Peyer's patch (tissue), 4 donors: ENCODE measurements around the gene PRR16.

Source experiments
- CTCF ChIP-seq, 6 experiments: fragments of 450-650 bp in 4 of 6; fragments of 200-600 bp in 2 of 6; sonication (generic) in 1 of 6; IDR thresholded peaks; one replicate each; pipeline ENCODE4 v1.5.1; 2017 to 2019; ENCODE audit warnings: antibody characterized with exemption in 6 of 6, mild to moderate bottlenecking in 3 of 6, moderate library complexity in 1 of 6
- POLR2A ChIP-seq, 2 donors: fragments of 450-650 bp; IDR thresholded peaks; one replicate each; pipeline ENCODE4 v1.5.1; 2017; ENCODE audit warnings: antibody characterized with exemption in 2 of 2, mild to moderate bottlenecking in 2 of 2, moderate library complexity in 2 of 2

GRCh38 chr5:120655828-120656435, 191.8 kb downstream of the PRR16 start:
- TF ChIP-seq CTCF (IDR thresholded peaks at IDR 0.05) (peak in 3 of 6 experiments; percentile 40 to 43 (median 43)), POLR2A (IDR thresholded peaks at IDR 0.05) (no peak)
